ENCODE results near the gene FBXL7.
A peak's percentile ranks its signal among the peaks of the same experiment; 100 is the strongest.

The FBXL7 gene

DNA sequence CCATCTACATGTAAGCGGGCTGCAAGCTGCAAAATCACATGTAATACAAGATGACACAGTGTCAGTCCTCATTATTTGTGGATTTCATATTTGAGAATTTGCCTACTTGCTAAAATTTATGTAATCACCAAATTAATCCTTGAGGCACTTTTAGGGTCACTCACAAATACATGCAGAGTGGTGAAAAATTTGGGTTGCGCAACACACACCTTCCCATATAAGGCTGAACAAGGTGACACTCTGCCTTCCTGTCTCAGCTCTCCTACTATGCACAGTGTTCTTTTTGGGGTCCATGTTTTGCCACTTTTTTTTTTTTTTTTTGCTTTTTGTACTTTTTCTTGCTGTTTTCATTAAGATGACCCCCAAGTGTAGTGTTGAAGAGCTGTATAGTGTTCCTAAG lies 111.0 kb downstream of the FBXL7 start:
- DNase-seq (ENCODE audit: low read depth): no peak
- H3K4me3 ChIP-seq (ENCODE audit: low read depth, low read length): no peak overlapping the region
- TF ChIP-seq, protein P1, sequence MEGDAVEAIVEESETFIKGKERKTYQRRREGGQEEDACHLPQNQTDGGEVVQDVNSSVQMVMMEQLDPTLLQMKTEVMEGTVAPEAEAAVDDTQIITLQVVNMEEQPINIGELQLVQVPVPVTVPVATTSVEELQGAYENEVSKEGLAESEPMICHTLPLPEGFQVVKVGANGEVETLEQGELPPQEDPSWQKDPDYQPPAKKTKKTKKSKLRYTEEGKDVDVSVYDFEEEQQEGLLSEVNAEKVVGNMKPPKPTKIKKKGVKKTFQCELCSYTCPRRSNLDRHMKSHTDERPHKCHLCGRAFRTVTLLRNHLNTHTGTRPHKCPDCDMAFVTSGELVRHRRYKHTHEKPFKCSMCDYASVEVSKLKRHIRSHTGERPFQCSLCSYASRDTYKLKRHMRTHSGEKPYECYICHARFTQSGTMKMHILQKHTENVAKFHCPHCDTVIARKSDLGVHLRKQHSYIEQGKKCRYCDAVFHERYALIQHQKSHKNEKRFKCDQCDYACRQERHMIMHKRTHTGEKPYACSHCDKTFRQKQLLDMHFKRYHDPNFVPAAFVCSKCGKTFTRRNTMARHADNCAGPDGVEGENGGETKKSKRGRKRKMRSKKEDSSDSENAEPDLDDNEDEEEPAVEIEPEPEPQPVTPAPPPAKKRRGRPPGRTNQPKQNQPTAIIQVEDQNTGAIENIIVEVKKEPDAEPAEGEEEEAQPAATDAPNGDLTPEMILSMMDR (conservative IDR thresholded peaks at IDR 0.05; ENCODE audit: low read depth, low read length): no peak

DNA sequence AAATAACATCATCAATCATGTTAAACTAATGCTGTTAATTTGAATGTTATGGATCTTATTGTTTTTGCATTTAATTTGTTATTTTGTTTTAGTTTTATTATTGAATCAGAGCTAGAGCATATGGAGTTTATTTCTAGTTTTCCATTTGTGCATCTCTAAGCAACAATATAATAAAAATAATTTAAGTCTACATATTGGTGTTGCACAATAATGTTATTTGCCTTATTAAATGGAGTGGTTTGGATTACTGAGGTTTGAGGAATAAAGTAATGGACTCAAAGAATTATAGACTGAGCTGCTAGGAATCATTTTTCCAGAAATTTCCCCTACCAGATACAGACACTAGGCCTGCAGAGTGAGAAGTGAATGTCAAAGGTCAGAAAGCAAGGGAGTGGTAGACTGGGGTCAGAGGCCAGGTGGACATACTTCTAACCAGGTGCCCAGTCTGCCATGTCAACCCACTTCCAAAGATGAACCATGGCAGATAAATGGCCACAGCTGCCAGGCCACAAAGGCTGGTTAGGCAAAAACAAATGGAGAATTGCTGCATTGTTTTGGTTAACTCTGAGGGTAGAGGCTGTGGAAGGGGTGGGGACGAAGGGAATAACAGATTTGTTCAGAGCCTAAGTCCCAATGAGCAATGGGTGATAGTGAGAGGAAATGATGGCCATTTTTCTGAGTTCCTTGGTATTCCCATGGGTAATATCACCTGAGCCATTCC lies 113.1 kb downstream of the FBXL7 start:
- TF ChIP-seq, protein P1 (conservative IDR thresholded peaks at IDR 0.05; ENCODE audit: low read depth, low read length): no peak
- no peak for DNase-seq (ENCODE audit: low read depth)
- no peak overlapping the region for H3K4me3 ChIP-seq (ENCODE audit: low read depth, low read length)

DNA sequence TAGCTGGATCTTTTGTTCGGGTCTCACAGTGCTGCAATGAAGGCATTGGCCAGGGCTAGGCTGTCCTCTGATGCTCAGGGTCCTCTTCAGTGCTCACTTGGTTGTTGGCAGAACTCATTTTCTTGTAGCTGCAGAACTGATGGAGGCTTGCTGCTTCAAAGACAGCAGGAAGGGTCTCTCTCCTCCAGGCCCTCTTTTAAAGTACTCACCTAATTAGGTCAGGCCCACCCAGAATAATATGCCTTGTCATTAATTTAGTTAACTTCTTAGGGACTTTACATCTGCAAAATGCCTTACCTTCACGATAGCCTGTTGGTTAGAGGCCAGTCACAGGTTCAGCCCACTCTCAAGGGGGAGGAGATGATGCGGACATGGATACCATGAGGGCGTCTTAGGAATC lies 114.7 kb downstream of the FBXL7 start:
- H3K4me3 ChIP-seq (ENCODE audit: low read depth, low read length): no peak overlapping the region
- TF ChIP-seq, protein P1 (conservative IDR thresholded peaks at IDR 0.05; ENCODE audit: low read depth, low read length): no peak

DNA sequence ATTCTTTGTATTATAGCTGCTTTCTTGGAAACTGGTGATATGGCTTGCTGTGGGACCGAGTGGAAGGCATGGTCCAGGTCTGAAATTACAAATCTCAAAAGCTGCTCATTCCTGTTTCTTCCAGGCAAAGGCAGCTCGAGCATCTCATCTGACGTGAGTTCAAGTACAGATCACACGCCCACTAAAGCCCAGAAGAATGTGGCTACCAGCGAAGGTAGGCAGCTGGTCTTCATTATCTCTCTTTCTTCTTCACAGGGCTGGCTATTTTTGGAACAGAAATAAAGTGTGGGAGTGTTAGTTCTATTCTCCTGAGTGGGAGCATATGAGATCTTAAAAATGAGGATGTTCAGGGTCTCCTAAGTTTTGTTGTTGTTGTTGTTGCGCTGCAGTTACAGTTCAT lies 115.9 kb downstream of the FBXL7 start:
- TF ChIP-seq, protein P1 (conservative IDR thresholded peaks at IDR 0.05; ENCODE audit: low read depth, low read length): no peak
- no peak overlapping the region for H3K4me3 ChIP-seq (ENCODE audit: low read depth, low read length)
- DNase-seq (ENCODE audit: low read depth): peak; percentile 25

More for the DNA sequence above, 114.7 kb downstream of the FBXL7 start:
- DNase-seq (ENCODE audit: low read depth): no peak

DNA sequence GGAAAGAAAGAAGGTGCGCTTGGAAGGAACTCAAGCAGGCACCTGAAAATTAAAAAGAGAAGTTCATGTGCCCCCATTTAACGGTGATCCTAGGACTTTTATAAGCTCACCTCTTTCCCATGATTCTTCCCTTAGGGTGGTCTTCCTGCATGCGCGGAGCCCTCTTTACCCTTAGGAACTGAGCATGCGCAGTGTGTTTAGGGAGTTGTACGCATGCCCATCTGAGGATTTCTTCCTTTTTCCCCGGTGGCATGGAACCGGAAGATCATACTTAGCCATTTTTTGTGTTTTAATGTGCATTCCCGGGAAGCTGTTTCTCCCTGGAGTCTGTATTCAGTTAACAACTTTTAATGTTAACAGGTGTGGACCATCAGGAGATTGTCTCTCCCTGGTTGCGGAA lies 119.0 kb downstream of the FBXL7 start:
- no peak for DNase-seq (ENCODE audit: low read depth)
- TF ChIP-seq, protein P1 (conservative IDR thresholded peaks at IDR 0.05; ENCODE audit: low read depth, low read length): no peak
- H3K4me3 ChIP-seq (ENCODE audit: low read depth, low read length): no peak overlapping the region

DNA sequence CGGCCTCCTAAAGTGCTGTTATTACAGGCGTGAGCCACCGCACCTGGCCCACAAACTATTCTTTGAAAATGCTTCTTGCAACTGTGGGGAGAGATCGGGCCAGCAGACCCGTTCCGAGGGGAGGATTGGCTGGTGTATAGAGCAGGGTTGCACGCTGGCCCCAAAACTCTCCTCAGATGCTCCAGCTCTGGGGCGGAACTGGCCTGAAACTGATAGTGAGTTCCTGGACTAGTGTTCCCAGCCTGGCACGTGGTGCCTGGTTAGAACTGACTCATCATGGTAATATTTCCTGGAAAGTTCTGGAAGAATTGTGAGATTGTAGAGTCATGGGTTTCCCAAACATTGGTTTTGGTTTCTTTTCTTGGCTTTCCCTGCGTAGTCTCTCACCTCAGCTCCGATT lies 120.5 kb downstream of the FBXL7 start:
- TF ChIP-seq, protein P1 (conservative IDR thresholded peaks at IDR 0.05; ENCODE audit: low read depth, low read length): no peak
- DNase-seq (ENCODE audit: low read depth): peak; percentile 66
- H3K4me3 ChIP-seq (ENCODE audit: low read depth, low read length): no peak overlapping the region

DNA sequence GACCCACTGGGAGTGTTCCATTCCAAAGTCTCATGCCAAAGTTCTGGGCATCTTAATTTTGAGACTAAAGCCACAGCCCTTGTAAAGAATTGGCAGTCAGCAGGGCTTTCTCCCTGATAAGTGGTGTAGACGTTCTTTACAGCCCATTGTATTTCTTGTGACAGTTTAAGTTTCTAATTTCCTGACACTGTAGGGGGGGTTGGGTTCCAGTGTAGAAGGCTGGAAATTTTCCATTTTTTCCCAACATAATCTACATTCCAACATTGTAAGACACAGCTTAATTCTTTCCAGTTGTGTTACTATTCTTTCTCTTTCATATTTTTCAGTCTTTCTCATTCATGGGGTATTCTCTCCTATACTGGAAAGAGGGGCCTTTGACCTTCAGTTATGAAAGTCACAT lies 121.1 kb downstream of the FBXL7 start:
- TF ChIP-seq, protein P1 (conservative IDR thresholded peaks at IDR 0.05; ENCODE audit: low read depth, low read length): no peak
- DNase-seq (ENCODE audit: low read depth): no peak
- H3K4me3 ChIP-seq (ENCODE audit: low read depth, low read length): no peak overlapping the region
